Stomach (tissue), 4 donors: ENCODE measurements around the gene LYPD6B.

Source experiments
- EP300 ChIP-seq: sonication (generic); formaldehyde crosslinking; IDR thresholded peaks from one replicate; pipeline ENCODE4 v1.6.1; 2017; ENCODE audit warnings: antibody characterized with exemption
- POLR2A ChIP-seq, 4 donors: fragments of 450-650 bp; IDR thresholded peaks; one replicate each; pipeline ENCODE4 v1.6.1; 2016; ENCODE audit warnings: antibody characterized with exemption in 4 of 4, control low read depth in 2 of 4, mild to moderate bottlenecking in 1 of 4, moderate library complexity in 1 of 4
- POLR2AphosphoS5 ChIP-seq, 3 donors: sonication (generic); formaldehyde crosslinking; IDR thresholded peaks; one replicate each; pipeline ENCODE4 v1.6.1; 2016; ENCODE audit warnings: antibody characterized with exemption in 3 of 3
- TF ChIP-seq, protein P1 (sequence below), 7 experiments: fragments of 450-650 bp in 4 of 7; fragments of 200-600 bp in 3 of 7; sonication (generic) in 3 of 7; IDR thresholded peaks; one replicate each; pipeline ENCODE4 v1.5.1; 2016 to 2019; ENCODE audit warnings: antibody characterized with exemption in 7 of 7, control low read depth in 2 of 7, mild to moderate bottlenecking in 1 of 7

DNA sequence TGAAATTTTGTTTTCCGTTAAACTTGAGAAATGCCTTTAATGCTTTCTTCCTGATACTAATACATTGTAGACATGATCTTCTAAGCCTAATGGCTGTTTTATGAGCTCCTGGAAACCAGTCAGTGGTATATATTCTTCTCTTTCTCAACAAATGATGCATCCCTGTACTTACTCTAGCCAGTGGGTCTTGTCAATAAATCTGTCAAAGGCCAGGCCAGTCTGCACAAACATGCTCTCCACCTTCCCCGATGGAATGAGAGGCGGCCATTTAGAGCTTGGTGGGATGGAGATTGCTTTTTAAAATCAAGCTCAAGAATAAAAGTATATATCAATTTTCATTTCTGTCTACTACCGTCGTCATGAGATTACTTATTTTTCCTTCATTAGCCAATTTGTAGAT, 140.1 kb downstream of the LYPD6B start:
- TF ChIP-seq POLR2A (IDR thresholded peaks at IDR 0.05): no peak
- TF ChIP-seq, protein P1, sequence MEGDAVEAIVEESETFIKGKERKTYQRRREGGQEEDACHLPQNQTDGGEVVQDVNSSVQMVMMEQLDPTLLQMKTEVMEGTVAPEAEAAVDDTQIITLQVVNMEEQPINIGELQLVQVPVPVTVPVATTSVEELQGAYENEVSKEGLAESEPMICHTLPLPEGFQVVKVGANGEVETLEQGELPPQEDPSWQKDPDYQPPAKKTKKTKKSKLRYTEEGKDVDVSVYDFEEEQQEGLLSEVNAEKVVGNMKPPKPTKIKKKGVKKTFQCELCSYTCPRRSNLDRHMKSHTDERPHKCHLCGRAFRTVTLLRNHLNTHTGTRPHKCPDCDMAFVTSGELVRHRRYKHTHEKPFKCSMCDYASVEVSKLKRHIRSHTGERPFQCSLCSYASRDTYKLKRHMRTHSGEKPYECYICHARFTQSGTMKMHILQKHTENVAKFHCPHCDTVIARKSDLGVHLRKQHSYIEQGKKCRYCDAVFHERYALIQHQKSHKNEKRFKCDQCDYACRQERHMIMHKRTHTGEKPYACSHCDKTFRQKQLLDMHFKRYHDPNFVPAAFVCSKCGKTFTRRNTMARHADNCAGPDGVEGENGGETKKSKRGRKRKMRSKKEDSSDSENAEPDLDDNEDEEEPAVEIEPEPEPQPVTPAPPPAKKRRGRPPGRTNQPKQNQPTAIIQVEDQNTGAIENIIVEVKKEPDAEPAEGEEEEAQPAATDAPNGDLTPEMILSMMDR (IDR thresholded peaks at IDR 0.05): no peak
- no peak for TF ChIP-seq POLR2AphosphoS5 (IDR thresholded peaks at IDR 0.05)
- TF ChIP-seq EP300: no peak
